HG03196 (cell line): ENCODE data around the gene FOXA2.

Source experiments
- ATAC-seq: cut with Tn5 transposase; IDR thresholded peaks from one replicate; pipeline ENCODE4 v1.9.1; 2021; ENCODE audit not compliant: unreplicated experiment

FOXA2 gene

DNA sequence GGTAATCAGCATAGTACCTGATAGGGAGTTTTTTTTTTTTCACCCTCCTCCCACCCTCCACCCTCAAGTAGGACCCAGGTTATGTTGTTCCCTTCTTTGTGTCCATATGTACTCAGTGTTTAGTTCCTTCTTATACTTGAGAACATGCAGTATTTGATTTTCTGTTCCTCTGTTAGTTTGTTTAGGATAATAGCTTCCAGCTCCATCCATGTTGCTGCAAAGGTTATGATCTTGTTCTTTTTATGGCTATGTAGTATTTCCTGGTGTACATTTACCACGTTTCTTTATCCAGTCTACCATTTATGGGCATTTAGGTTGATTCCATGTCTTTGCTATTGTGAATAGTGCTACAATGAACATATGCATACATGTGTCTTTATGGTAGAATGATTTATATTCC, 41.9 kb downstream of the FOXA2 start:
- ATAC-seq = no peak

DNA sequence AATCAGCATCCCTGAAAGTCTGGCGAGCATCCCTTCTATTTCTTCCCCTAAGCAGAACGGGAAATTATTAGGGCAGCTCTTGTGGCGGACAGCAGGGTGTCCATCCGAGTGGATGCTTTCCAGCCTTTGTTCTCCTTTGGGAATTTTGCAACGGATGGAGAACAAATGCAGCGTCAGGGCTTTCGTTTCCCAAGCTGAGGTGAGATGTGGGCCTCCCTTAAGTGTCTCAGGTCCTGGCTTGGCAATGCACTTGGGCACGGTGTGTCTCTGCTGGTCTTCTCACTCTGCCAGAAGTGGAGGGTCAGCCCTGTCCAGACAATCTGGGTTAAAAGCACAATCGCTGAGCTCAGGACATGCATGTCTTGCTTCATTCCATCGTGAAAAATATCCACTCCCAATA, 43.5 kb downstream of the FOXA2 start:
- no peak for ATAC-seq

DNA sequence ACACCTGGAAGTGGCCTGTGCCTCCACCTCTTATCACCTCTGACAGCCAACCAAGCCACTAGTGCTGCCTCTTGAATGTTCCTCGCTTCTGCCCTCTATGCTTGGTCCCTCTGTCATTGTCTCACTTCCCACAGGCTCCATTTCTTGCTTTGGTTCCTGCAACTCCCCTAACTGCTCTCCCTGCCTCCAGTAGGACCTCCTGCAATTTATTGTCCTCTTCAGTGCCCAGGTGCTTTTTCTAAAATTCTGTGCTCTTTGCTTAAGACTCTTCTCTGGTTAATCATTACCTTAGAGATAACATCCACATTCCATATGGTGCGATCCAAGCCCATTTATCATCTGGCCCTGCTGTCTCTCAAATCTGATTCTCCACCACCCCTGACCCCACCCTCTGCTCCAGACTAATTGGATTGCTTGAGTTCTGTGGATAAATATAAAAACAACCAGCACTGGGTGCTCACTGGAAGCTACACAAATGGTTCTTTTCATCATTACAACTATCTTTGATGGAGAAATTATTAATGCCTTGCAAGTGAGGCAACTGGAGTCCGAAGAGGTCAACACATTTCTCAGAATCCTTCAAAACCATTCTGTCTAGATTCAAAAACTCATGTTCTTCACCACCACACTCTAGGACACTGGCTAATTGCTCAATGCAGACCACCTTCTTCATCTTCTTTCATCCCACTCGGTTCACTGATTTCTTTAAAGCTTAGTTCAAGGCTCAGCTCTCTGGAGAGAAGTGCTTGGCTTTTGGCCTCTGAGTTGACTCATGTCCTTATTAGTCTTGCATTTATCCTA, 47.2 kb downstream of the FOXA2 start:
- no peak for ATAC-seq

DNA sequence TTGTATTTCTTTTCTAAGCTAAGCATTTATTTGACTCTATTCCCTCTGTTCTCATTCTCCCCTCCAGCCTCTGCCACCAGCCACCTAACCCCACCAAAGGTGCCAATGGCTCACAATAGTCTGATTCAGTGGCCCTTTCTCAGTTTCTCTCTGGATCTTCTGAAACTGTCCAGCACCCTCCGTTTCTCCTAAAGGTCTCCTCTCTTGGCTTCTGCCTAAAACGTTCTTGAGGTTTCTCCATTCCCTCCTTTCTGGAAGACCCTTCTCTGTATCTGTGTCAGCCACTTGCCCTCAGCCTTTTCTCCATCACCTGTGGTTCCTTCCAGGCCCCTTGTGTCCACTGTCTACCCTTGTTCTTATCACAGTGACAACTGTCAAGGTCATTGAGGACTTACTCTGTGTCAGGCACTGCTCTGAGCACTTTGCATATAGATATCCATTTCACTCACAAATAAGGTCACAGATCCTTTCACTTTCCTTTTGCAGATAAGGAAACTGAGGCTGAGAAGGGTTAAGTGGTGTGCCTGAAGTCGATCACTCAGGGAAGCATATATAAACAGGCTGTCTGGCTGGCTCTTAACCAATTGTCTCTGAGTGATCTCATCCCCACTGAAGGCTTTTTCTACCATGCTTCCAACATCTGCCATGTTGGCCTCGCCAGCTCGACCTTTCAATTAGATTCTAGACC, 48.1 kb downstream of the FOXA2 start:
- no peak for ATAC-seq

DNA sequence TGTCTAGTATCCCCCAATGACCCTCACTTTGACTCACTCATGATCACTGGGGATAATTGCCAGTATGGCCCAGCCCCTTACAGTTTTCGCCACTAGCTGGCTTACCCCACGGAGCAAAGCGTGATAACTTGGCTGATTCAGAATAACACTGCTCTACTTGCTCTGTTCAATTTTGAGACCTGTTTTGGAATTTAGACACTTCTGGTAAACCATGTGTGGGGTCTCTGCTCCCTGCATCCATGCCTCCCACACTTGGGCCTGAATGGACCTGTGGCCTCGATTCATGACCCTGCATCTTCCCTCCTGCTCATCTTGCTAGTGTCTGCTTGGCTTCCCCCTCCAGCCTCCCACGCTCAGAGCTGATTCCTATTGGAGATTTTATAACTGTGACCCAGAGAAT, 48.9 kb downstream of the FOXA2 start:
- no peak for ATAC-seq

DNA sequence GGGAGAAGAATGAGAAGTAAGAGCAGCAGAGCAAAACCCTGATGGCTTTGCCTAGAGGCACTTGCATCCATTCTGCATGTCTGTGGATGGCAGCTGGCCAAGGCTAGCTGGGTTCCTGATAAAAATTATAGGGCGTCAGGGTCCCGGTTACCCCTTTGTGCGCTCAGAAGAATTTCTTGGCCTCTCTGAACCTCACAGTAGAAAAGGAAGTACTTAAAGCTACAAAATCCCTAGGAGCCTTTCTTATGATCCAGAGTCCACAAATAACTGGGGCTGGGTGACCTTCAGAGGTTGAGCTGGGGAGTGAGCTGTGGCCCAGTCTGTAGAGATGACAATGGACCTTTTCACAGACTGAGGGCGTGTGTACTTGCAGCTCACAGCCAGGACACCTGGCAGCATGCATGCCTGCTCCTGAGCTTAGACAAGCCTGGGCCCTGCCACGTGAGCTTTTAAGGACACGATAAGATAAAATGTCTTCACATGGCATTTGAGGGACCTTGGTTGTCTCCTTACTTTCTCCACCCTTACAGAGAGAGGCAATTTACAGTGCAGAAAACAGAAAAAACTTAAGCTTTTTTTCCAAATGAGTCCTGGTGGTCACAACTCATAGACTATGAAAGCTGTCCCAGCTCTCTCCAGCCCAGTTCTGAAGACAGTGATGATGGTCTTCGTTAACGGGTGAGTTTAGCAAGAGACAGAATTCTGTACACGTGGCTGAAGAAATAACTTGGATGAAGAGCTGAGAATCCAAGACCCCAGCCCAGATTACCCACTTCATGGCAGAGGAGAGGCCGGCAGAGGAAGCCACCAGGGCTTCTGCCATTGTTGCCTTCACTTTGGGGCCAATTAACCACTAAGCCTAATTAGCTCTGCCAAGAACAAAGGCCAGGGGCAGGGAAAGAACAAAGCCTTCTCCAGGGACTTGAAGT, 50.3 kb downstream of the FOXA2 start:
- ATAC-seq = no peak

DNA sequence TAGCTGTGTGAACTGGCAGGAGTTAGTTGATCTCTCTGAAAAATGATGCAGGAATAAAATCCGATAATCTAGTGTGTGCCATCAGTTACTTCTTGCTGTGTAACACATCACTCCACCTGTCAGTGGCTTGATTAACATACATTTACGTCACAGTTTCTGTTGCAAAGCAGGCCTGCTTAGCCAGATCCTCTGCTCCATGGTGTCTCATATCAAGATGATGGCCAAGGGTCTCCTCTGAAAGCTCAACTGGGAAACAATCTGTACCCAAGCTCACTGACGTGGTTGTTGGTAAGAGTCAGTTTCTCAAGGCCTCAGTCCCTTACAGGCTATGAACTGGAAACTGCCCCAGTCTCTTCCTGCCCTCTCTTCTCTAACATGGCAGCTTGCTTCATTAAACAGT, 51.8 kb downstream of the FOXA2 start:
- no peak for ATAC-seq

DNA sequence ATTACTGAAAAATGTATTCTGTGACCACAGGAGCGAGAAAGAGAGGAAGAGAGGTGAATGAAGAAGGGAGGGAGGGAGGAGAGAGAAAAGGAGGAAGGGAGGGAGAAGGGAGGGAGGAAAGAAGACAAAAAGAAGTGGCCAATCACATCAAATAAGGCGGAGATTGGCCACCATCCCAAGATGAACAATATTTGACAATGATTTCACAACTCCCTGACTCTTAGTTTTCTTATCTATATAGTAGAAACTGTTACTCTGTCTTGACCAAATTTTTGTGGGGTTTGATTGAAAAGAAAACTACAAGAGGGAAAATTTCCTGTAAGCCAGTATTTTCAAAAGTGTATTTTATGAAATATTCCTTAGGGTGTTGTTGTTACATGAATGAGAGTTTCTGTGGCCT, 52.6 kb downstream of the FOXA2 start:
- no peak for ATAC-seq

DNA sequence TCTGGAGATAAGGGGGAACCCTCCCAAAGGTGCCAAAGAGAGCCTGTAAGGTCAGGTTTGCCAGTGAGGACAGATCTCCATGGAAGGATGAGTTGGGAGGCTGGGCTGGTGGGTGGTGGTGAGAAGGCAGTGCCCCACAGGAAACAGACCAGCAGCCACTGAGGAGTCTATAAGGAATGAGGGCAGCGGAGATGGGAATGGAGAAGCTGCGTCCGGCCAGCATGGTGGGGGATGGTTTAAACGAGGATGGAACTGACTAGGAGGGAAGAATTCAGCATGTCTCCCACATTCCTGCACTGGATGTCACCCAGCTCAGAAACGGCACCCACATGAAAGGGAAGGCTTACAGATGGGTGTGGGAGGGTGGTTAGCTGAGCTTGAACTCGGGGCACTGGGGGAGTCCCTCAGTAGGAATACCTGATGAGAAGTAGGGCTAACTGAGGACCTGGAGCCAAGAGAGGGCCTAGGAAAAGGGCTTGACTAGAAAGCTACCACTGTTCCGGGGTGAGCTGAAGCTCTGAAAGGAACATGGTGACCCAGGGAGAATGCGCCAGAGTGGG, 53.2 kb downstream of the FOXA2 start:
- no peak for ATAC-seq
